ENCODE measurements around the gene BUB3. TPM values are rescaled to one million over a fixed set of nuclear protein-coding genes. Genes with fewer than 3 reads are reported as not detected.

The BUB3 gene
- total and polyA plus RNA-seq, 2 of the 8 experiments (the other 6 are each of a cell fraction or from before 2014, with no cell fraction given), result 183 to 207 TPM

GRCh38 chr10:123143162-123143824, 10.9 kb upstream of the BUB3 start (continued):
- no peak for TF ChIP-seq POLR2AphosphoS5 (IDR thresholded peaks at IDR 0.05; ENCODE audit: low read depth, low read length)
- no peak for TF ChIP-seq RAD21 (IDR thresholded peaks at IDR 0.05 in 1 of 2, conservative IDR thresholded peaks at IDR 0.05 in 1 of 2; ENCODE audit: low read depth in 2 of 2, low read length in 2 of 2)
- TF ChIP-seq EZH2 (IDR thresholded peaks at IDR 0.05; ENCODE audit: low read depth, low read length, severe bottlenecking), result peak; percentile 85

Data from H1 (cell line).